Measurements from ENCODE around the gene HLCS.

GRCh38 chr21:36785615-36786014 lies 180.9 kb downstream of the HLCS start:
- TF ChIP-seq, protein P1, sequence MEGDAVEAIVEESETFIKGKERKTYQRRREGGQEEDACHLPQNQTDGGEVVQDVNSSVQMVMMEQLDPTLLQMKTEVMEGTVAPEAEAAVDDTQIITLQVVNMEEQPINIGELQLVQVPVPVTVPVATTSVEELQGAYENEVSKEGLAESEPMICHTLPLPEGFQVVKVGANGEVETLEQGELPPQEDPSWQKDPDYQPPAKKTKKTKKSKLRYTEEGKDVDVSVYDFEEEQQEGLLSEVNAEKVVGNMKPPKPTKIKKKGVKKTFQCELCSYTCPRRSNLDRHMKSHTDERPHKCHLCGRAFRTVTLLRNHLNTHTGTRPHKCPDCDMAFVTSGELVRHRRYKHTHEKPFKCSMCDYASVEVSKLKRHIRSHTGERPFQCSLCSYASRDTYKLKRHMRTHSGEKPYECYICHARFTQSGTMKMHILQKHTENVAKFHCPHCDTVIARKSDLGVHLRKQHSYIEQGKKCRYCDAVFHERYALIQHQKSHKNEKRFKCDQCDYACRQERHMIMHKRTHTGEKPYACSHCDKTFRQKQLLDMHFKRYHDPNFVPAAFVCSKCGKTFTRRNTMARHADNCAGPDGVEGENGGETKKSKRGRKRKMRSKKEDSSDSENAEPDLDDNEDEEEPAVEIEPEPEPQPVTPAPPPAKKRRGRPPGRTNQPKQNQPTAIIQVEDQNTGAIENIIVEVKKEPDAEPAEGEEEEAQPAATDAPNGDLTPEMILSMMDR (IDR thresholded peaks at IDR 0.05), result no peak
- TF ChIP-seq EP300 (IDR thresholded peaks at IDR 0.05) (no peak), POLR2A (IDR thresholded peaks at IDR 0.05) (no peak)
